HUES48 (cell line): ENCODE data around the gene GALNT17.

Experiments
- H3K27ac ChIP-seq: one replicate; pipeline ENCODE4 v1.7.0; 2013; ENCODE audit warnings: low read depth, low read length, inconsistent platforms
- H3K27me3 ChIP-seq: 2 replicates; pipeline ENCODE4 v1.6.1; 2013; ENCODE audit warnings: mild to moderate bottlenecking, low read length; ENCODE audit not compliant: control insufficient read depth, insufficient read depth
- H3K36me3 ChIP-seq: 2 replicates; pipeline ENCODE4 v1.6.1; 2013; ENCODE audit warnings: low read length; ENCODE audit not compliant: control insufficient read depth, insufficient read depth
- H3K4me1 ChIP-seq: 2 replicates; pipeline ENCODE4 v1.6.1; 2013; ENCODE audit warnings: mild to moderate bottlenecking, low read length; ENCODE audit not compliant: control insufficient read depth, insufficient read depth
- H3K4me3 ChIP-seq: 2 replicates; pipeline ENCODE4 v1.5.1; 2013; ENCODE audit warnings: mild to moderate bottlenecking, low read depth, low read length
- H3K9ac ChIP-seq: 2 replicates; pipeline ENCODE4 v1.6.1; 2013; ENCODE audit warnings: mild to moderate bottlenecking, low read depth, low read length, moderate library complexity
- H3K9me3 ChIP-seq: 2 replicates; pipeline ENCODE4 v1.6.1; 2013; ENCODE audit warnings: low read length; ENCODE audit not compliant: control insufficient read depth, insufficient read depth

Gene GALNT17

DNA sequence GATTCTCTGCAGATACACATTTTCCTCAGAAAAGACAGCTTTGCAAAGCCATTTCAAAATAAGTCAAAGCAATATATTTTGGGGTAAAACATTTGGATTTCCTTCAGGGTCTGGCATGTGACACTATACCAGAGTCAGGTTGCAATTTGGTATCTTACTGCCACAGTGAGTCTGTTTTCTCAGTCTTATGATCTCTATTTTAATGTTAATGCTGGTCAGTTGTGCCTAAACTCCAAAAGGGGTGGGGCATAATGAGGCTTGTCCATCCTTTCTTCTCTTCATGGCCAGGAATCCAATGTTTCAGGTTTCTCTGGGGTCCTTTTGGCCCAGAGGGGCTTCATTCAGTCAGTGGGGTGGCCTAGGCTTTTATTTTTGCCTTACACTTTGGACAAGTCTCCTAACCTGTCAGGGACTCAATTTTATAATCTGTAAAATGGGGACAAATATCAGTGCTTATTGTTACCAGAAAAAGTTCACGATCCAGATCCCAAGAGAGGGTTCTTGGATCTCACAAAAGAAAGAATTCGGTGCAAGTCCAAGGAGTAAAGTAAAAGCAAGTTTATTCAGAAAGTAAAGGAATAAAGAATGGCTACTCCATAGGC, 341.5 kb downstream of the GALNT17 start:
- H3K36me3 ChIP-seq: peaks cover 4% of the 10 kb centered on the region; the same call in 1 of the 2 replicates
- peaks cover 18% of the 10 kb centered on the region for H3K9me3 ChIP-seq
- H3K27ac ChIP-seq: peak overlapping the region; percentile 99
- H3K4me3 ChIP-seq: no peak overlapping the region
- peaks cover 39% of the 10 kb centered on the region for H3K4me1 ChIP-seq
- H3K9ac ChIP-seq: peak overlapping the region; percentile 32; the same call in 1 of the 2 replicates
- no peaks in the 10 kb centered on the region for H3K27me3 ChIP-seq

DNA sequence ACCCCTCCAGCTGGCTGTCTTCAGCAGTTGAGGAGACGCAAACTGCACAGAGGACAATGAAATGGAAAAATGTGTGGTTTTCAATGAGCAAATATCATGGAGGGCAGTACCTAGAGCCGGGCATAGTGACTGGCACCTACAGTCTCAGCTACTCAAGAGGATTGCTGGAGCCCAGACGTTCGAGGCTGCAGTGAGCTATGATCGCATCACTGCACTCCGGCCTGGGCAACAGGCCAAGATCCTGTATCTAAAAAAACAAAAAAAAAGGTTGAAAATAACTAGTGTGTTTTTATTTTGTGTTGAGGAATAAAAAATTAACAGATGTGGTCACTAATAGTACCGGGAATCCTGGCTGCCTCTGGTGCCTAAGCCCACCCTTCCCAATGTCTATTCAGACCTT, 345.5 kb downstream of the GALNT17 start:
- H3K9ac ChIP-seq: no peak overlapping the region
- peaks cover 14% of the 10 kb centered on the region for H3K4me1 ChIP-seq
- H3K27ac ChIP-seq: no peak overlapping the region
- peaks cover 18% of the 10 kb centered on the region for H3K9me3 ChIP-seq
- H3K36me3 ChIP-seq: peaks cover 4% of the 10 kb centered on the region; the same call in 1 of the 2 replicates
- H3K27me3 ChIP-seq: no peaks in the 10 kb centered on the region
- no peak overlapping the region for H3K4me3 ChIP-seq

DNA sequence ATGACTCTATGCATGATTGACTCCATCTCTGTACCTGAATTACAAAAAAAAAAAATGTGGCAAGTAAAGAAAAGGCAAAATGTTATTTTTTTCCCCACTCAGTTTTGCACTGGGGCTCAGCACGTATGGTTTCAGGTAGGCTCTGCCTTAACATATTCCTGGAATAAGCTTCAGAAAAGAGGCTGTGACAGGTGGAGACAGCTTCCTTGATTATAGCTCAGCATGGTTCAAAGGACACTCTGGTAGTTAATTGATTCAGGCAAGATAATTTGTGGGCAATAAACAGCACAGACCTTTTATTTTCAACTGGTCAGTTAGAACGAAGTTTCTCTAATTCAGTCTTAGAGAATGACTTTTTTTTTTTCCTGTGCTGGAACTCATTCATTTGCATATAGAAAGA, 347.3 kb downstream of the GALNT17 start:
- H3K9ac ChIP-seq: no peak overlapping the region
- H3K27ac ChIP-seq: no peak overlapping the region
- peaks cover 4% of the 10 kb centered on the region; the same call in 1 of the 2 replicates for H3K36me3 ChIP-seq
- peaks cover 16% of the 10 kb centered on the region for H3K9me3 ChIP-seq
- H3K4me3 ChIP-seq: no peak overlapping the region
- H3K4me1 ChIP-seq: no peaks in the 10 kb centered on the region; the same call in 1 of the 2 replicates
- no peaks in the 10 kb centered on the region for H3K27me3 ChIP-seq

DNA sequence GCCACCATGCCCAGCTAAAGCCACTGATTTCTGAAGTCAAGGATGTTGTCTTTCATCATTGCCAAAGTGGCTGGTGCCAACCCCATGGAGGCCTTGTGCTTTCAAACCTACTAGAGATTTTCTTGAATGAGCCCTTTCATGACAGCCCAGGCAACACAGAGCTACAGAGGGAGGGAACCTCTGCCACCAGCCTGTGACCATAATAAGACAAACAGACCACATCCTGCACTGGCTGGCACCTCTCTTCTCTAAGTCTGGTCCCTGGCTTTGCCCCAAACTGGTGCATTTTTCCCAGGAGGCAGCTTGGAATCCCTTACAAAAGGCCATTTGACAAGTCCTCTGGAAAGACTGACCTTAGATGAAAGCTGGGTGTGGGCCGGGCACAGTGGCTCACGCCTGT, 348.8 kb downstream of the GALNT17 start:
- Histone ChIP-seq H3K36me3 (no peaks in the 10 kb centered on the region), H3K4me3 (no peak overlapping the region), H3K9me3 (peaks cover under 1% of the 10 kb centered on the region; the same call in 1 of the 2 replicates), H3K9ac (no peak overlapping the region), H3K4me1 (no peaks in the 10 kb centered on the region), H3K27ac (no peak overlapping the region), H3K27me3 (no peaks in the 10 kb centered on the region)

DNA sequence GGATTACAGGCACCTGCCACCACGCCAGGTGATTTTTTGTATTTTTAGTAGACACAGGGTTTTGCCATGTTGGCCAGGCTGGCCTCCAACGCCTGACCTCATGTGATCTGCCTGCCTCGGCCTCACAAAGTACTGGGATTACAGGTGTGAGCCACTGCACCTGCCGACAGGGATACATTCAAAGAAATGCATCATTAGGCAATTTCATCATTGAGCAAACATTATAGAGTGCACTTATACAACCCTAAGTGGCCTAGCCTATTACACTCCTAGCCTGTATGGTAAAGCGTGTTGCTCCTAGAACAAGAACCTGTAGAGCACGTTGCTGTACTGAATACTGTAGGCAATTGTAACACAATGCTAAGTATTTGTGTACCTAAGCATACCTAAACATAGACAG, 350.3 kb downstream of the GALNT17 start:
- H3K4me1 ChIP-seq: no peaks in the 10 kb centered on the region
- no peak overlapping the region for H3K4me3 ChIP-seq
- no peak overlapping the region for H3K9ac ChIP-seq
- H3K27me3 ChIP-seq: no peaks in the 10 kb centered on the region
- no peak overlapping the region for H3K27ac ChIP-seq
- no peaks in the 10 kb centered on the region for H3K36me3 ChIP-seq
- no peaks in the 10 kb centered on the region for H3K9me3 ChIP-seq

DNA sequence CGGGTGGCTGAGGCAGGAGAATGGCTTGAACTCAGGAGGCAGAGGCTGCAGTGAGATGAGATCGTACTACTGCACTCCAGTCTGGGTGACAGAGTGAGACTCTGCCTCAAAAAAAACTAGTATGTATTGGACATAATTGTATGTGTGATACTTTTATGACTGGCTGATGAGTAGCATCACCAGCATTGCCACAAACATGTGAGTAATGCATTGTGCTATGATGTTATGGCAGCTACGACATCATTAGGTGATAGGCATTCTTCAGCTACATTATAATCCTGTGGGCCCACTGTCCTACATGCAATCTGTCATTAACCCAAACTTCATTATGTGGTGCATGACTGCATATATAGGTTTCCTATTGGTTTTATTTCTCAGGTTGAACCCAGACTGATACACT, 352.4 kb downstream of the GALNT17 start:
- H3K9ac ChIP-seq: no peak overlapping the region
- no peak overlapping the region for H3K27ac ChIP-seq
- H3K27me3 ChIP-seq: no peaks in the 10 kb centered on the region
- H3K4me3 ChIP-seq: no peak overlapping the region
- H3K36me3 ChIP-seq: 0 out of 2 replicates have a peak, but pooled peaks cover 3% of the 10 kb centered on the region
- no peaks in the 10 kb centered on the region for H3K9me3 ChIP-seq
- H3K4me1 ChIP-seq: no peaks in the 10 kb centered on the region

DNA sequence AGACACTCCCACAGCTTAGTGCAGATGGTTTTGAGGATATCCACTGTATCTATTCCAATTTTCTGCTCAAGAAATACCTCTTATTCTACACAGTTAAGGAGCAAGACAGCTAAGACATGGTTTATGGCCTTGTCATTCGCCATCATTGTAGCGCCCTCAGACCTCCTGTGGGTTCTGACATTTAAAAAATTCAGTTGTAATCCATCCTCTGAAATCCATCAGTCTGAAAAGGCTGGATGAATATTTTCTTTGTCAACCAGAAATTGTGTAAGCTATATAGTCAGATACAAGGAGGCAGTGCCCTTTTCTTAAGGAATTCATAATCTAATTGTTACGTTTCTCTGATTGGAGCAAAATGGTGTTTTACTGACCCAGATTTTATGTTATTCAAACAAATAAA, 353.6 kb downstream of the GALNT17 start:
- Histone ChIP-seq H3K4me1 (no peaks in the 10 kb centered on the region), H3K27ac (no peak overlapping the region), H3K9me3 (no peaks in the 10 kb centered on the region), H3K9ac (no peak overlapping the region), H3K4me3 (no peak overlapping the region), H3K36me3 (peaks cover 6% of the 10 kb centered on the region; the same call in 1 of the 2 replicates), H3K27me3 (no peaks in the 10 kb centered on the region)

DNA sequence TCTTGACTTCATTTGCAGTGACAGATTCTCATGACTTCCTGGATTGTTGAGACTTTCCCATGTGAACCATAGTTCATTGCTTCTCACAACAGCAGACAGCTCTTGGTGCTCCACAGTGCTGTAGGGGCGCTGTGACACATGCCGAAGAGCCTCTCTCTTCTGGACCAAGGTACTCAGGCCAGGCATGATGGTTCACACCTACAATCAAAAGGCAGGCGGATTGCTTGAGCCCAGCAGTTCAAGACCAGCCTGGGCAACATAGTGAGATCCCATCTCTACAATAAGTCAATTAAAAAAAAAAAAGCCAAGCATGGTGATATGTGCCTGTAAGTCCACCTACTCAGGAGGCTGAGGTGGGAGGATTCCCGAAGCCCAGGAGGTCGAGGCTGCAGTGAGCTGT, 354.5 kb downstream of the GALNT17 start:
- Histone ChIP-seq H3K4me1 (no peaks in the 10 kb centered on the region), H3K27ac (no peak overlapping the region), H3K9ac (no peak overlapping the region), H3K4me3 (no peak overlapping the region), H3K36me3 (peaks cover 6% of the 10 kb centered on the region; the same call in 1 of the 2 replicates), H3K27me3 (no peaks in the 10 kb centered on the region), H3K9me3 (no peaks in the 10 kb centered on the region)

DNA sequence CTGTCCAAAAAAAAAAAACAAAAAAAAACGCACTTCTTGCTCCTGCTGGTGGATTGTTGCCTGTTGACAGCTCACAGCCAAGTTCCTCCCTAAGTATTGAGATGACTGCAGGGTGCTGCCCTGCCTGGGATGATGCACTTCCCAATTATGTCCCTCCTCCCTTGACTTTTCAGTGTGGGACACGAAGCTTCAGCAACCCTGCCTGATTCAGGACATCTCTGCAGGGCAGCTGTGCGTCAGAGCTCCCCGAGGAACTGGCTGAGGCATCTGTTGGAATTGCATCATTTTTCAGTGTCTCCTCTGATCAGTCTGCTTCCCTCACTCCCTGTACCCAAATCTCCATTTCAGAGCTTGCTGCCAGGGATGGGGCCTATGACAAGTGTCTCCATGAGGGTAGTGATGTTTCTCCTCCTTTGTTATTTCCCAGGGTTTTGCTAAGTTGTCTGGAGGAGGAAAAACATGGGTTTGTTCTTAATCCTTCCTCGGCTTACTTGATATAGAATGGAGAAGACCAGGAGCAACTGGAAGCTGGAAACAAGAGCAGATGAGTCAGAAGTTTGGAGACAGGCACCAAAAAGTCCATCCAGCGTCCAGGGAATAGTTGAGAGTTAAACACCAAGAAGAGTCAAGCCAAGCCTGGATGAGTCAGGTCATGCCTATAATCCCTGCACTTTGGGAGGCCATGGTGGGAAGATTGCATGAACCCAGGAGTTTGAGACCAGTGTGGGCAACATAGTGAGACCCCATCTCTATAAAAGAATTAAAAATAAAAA, 355.1 kb downstream of the GALNT17 start:
- Histone ChIP-seq H3K4me3 (no peak overlapping the region), H3K27me3 (no peaks in the 10 kb centered on the region), H3K9me3 (no peaks in the 10 kb centered on the region), H3K36me3 (peaks cover 6% of the 10 kb centered on the region; the same call in 1 of the 2 replicates), H3K4me1 (no peaks in the 10 kb centered on the region), H3K9ac (no peak overlapping the region), H3K27ac (no peak overlapping the region)

DNA sequence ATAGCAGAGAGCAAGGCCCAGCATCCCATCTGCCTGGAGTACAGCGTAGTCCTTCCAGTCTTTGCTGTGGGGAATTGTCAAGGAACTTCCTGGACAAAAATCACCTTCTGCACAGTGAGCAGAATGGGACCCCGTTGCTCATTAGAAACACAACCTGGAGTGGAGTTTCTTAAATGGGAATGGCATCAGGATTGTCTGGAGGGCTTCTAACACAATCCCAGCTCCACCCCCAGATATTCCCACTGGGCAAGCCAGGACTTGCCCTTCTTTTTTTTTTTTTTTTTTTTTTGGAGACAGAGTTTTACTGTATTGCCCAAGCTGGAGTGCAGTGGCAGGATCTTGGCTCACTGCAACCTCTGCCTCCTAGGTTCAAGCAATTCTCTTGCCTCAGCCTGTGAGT, 356.4 kb downstream of the GALNT17 start:
- no peaks in the 10 kb centered on the region for H3K9me3 ChIP-seq
- no peak overlapping the region for H3K4me3 ChIP-seq
- no peak overlapping the region for H3K27ac ChIP-seq
- no peak overlapping the region for H3K9ac ChIP-seq
- H3K4me1 ChIP-seq: no peaks in the 10 kb centered on the region
- peaks cover 6% of the 10 kb centered on the region; the same call in 1 of the 2 replicates for H3K36me3 ChIP-seq
- no peaks in the 10 kb centered on the region for H3K27me3 ChIP-seq

DNA sequence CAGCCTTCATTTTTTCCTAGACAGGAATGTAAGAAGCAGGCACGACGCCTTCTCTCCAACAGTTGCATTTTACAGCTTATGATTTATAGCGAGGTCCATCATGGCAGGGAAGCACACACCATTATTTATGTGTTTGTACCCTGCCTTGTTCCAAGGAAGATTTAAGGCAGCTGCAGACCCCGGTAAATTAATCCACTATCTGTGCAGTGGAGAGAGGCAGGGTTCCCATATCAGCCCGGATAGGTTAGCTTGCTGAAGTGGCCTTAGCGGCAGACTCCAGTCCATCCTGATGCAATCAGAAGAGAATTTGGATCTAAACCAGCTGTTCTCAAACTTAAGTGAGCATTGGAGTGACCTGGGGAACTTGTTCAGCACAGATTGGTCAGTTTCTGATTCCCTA, 359.4 kb downstream of the GALNT17 start:
- H3K27me3 ChIP-seq: no peaks in the 10 kb centered on the region
- no peak overlapping the region for H3K27ac ChIP-seq
- H3K9ac ChIP-seq: no peak overlapping the region
- H3K9me3 ChIP-seq: no peaks in the 10 kb centered on the region
- H3K4me3 ChIP-seq: no peak overlapping the region
- no peaks in the 10 kb centered on the region for H3K4me1 ChIP-seq
- peaks cover 6% of the 10 kb centered on the region; the same call in 1 of the 2 replicates for H3K36me3 ChIP-seq
